Raji (cell line): Measurements from ENCODE around the gene MTHFD2L.

Experiments
- POLR2A ChIP-seq: IDR thresholded peaks from 2 replicates; pipeline ENCODE4 v1.6.1; 2011; ENCODE audit warnings: low read depth, low read length, control low read depth; ENCODE audit not compliant: insufficient read depth

Gene MTHFD2L

GRCh38 chr4:74121643-74122579 lies 36.0 kb upstream of the MTHFD2L start:
- no peak for TF ChIP-seq POLR2A

DNA sequence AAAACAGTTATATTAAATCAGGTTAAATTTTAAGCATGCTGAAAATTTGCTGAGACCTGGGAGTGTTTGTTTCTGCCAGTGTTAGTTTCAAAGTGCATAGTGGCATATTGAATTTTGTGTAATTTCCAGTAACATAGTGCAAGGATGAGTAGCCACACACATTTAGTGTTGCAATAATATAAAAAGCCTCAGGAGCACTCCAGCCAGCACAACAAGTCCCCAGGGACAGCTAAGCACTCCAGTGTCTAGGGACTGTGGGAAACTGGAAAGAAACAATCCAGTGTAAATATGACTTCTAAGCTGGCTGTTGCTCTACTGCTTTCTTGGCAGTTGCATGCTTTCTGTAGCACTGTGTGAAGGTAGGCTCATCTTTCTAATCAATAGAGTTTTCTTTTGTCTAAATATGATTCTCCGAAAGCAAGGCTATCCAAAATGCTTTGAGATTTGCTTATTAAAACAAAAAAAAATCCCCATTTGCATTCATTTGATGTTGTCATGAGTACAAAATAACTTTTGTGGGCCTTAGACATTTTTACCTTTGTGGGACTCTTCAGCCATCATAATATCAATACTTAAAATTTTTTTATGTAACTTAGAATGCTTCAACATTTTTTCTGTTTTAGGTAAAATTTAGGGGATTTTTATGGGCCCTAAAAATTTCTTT lies 34.7 kb upstream of the MTHFD2L start:
- TF ChIP-seq POLR2A = no peak

- TF ChIP-seq POLR2A = no peak
Observed at GRCh38 chr4:74125029-74125428, 32.9 kb upstream of the MTHFD2L start.

- TF ChIP-seq POLR2A = no peak
Observed at GRCh38 chr4:74127745-74128144, 30.2 kb upstream of the MTHFD2L start.

DNA sequence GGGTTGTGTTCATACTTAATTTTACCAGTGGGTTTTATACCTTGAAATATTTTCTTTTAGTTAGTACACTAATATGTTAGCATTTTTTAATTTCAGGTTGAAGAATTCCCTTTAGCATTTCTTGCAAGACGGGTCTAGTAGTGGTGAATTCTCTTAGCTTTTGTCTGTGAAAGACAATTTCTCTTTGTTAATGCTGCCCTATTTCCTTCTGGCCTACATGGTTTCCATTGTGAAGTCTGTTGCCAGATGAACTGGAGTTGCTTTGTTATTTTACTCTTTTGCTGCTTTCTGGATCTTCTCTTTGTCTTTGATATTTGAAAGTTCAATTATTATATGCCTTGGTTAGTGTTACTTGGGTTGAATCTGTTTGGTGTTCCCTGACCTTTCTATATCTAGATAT lies 25.0 kb upstream of the MTHFD2L start:
- no peak for TF ChIP-seq POLR2A

DNA sequence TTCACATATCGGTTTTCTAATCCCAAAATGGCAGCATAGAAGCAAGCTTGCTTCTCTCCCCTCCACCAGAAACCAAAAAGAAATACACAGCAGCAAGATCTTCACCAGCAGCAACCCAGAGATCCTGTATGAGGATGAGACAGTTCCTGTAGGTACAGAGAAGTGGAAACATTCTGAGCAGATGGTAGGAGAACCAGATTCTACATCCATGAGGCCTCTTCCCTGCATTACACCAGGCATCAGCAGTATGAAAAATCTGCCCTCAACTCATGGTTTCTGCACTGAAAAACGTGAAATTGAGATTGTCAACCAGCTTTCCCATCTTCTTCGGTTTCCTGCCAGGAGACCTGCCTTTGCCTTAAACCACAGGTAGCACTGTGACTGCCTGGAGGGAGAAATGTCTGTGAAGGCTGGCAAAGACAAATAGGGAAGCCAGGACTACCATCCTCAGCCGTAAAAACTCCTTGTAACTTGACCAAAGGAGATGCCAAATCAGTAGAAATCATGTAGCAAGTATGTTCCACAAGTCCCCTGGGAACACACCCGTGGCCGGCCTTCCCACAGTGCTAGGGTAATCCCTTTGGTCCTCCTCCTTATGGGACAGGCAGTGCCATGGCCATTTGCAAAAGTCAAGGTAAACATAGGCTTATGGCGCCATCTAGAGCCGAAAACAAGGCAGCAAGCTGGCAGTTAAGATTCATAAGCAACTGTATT lies 24.0 kb upstream of the MTHFD2L start:
- no peak for TF ChIP-seq POLR2A

- TF ChIP-seq POLR2A = no peak
Observed at GRCh38 chr4:74134500-74134852, 23.4 kb upstream of the MTHFD2L start.

- no peak for TF ChIP-seq POLR2A
Observed at GRCh38 chr4:74146581-74147129, 11.3 kb upstream of the MTHFD2L start.

DNA sequence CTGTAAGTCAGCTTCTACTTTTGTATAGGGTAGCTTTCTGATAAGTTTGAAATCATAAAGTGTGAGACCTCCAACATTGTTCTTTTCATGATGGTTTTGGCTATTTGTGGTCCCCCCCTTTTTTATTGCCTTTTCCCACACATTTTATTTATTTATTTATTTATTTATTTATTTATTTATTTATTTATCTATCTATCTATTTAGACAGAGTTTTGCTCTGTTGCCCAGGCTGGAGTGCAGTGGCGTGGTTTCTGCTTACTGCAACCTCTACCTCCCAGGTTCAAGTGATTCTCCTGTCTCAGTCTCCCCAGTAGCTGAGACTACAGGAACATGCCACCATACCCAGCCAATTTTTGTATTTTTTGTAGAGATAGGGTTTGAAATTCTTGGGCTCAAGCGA lies 9.7 kb upstream of the MTHFD2L start:
- no peak for TF ChIP-seq POLR2A

DNA sequence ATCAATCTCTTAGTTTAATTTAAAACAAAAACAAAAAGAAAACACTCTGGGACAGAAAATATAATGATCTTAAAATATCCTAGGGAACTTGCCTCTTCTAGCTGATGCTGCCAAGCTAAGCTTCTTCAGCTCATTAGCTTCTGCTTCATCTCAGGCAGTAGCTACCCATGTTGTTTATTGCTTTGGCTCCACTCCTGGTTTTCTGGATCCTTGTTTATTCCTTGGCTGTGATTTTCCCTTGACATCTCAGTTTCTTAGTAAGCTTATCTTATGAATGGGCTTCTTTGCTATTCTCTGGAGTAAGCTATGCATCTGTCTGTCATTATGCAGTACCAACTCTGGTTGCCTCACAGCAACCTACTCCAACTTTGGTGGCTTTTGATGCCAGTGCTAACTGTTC lies 5.1 kb upstream of the MTHFD2L start:
- TF ChIP-seq POLR2A = no peak

DNA sequence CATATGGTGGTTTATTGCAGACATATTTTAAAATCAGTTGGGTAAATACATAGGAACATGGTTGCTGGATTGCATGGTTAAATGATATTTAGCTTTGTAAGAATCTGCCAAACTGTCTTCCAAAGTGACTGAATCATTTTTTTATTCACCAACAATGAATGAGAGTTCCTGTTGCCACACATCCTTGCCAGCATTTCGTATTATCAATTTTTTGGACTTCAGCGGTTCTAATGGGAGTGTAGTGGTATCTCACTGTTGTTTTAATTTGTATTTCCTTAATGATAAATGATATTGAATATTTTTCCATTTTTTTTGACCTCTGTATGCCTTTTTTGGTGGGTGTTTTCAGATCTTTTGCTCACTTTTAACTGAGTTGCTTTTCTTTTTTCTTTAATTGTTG lies 1.4 kb upstream of the MTHFD2L start:
- TF ChIP-seq POLR2A = no peak

GRCh38 chr4:74157154-74157553 lies 764 bp upstream of the MTHFD2L start:
- no peak for TF ChIP-seq POLR2A

GRCh38 chr4:74158466-74159142 lies 686 bp downstream of the MTHFD2L start:
- TF ChIP-seq POLR2A = no peak

DNA sequence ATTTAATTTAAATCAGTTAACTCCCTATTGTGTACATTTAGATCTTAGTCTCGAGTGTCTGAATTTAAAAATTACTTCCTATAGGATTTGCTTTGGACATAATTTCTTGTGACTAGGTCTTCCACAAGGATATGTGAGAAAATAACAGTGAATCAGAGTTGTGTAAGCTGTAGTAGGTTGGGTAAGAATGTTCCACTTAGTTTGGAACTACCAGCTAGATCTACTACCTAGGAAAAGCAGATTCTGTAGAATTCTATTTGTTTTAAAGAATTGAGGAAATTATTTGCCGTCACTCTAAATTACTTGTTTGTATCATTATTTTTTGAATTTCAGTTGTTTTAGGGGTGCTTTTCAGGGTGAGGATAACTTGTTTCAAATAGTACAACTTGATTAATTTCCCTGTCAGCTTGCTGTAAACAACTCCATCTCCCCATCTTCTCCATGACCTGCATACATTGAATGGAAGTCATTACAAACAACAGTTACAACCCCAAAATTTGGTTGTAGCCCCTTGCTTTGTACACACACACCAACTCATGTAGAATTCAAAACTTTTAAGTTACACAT lies 1.3 kb downstream of the MTHFD2L start:
- no peak for TF ChIP-seq POLR2A
